ENCODE results near the gene CCBE1.

DNA sequence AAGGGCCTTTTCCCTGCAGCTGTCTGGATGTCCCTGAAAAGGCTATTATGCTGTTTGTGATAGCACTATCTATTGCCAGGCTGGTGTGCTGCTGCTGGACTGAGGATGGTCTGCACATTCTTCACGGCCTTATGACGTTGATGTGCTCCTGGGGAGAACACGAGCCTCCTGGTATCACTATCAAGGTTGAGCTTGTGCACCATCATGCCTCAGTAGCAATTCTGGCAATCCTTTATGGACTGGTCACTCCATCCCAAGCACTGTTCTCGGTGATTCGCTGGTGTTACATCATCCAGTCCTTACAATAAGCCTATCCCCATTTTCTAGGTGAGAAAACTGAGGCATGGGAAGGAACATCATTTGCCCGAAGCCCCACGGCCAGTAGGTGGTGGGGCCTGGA is 18.2 kb upstream of the CCBE1 start:
- no peak for TF ChIP-seq POLR2A (IDR thresholded peaks at IDR 0.05; ENCODE audit: low read length)
- TF ChIP-seq GATA1 (IDR thresholded peaks at IDR 0.05; ENCODE audit: low read depth, low read length), result no peak

Data from erythroblast (primary cell).